HepG2 (cell line): ENCODE results near the gene CACNA1D. TPM values are rescaled to one million over a fixed set of nuclear protein-coding genes. Genes with fewer than 3 reads are reported as not detected.
A peak's percentile ranks its signal among the peaks of the same experiment; 100 is the strongest.

Source experiments
- ATAC-seq: fragments of 200-7000 bp; cut with Tn5 transposase; 3 replicates; pipeline ENCODE4 v1.9.1; 2020; ENCODE audit warnings: mild to moderate bottlenecking, moderate library complexity
- BruUV-seq: library from RNA; stranded (reverse); fragments of 400-500 nt; replicated peaks from 2 replicates; lab custom pipeline; 2021; lab: Mats Ljungman, UMichigan
- CTCF ChIA-PET: fragments of 300-600 bp; formaldehyde crosslinking; extraction: SDS; loops from one replicate; lab custom pipeline; 2021; ENCODE audit warnings: low total read pairs, inconsistent platforms, low intra/inter-chr PET ratio; lab: Yijun Ruan, JAX
- POLR2A ChIA-PET: fragments of 350-600 bp; sonication (Branson Sonifier 250); formaldehyde crosslinking; loops from one replicate; lab custom pipeline; 2020; ENCODE audit warnings: antibody characterized with exemption, inconsistent platforms; lab: Yijun Ruan, JAX
- DNase-seq: peaks from one replicate; pipeline ENCODE4 v3.0.0-alpha.2; 2015; ENCODE audit warnings: low spot score
- FAIRE-seq: peaks from 3 replicates; lab custom pipeline; 2011; peaks lifted over from hg19 to GRCh38; lab: Jason Lieb, UNC
- H2AFZ ChIP-seq: one replicate; pipeline ENCODE4 v1.6.1; 2011; ENCODE audit warnings: low read length, inconsistent platforms
- H3K27ac ChIP-seq: fragments of 300-600 bp; 3 replicates; pipeline ENCODE4 v1.8.0; 2011; ENCODE audit warnings: mixed run types, mild to moderate bottlenecking, mixed read lengths, low read length, inconsistent platforms; ENCODE audit not compliant: insufficient read depth; ENCODE audit errors: extremely low read length
- H3K27me3 ChIP-seq, 2 experiments: fragments of 200-600 bp in 1 of 2; 2 replicates in 1 of 2; 3 replicates in 1 of 2; pipeline versions ENCODE4 v1.6.0 to v1.8.0; 2011; ENCODE audit warnings: low read length in 2 of 2, mild to moderate bottlenecking in 2 of 2, moderate library complexity in 2 of 2, inconsistent platforms in 1 of 2; ENCODE audit not compliant: insufficient read depth in 2 of 2, control insufficient read depth in 1 of 2
- H3K36me3 ChIP-seq, 2 experiments: fragments of 200-600 bp in 1 of 2; replicated peaks in 1 of 2; 2 replicates in 1 of 2; 3 replicates in 1 of 2; pipeline versions ENCODE4 v1.5.1 to v1.8.0; 2011; ENCODE audit warnings: low read length in 2 of 2, inconsistent platforms in 1 of 2; ENCODE audit not compliant: insufficient read depth in 2 of 2, control insufficient read depth in 1 of 2
- H3K4me1 ChIP-seq: 2 replicates; pipeline ENCODE4 v1.5.1; 2012; ENCODE audit warnings: low read length, inconsistent platforms; ENCODE audit not compliant: insufficient read depth
- H3K4me2 ChIP-seq: 2 replicates; pipeline ENCODE4 v1.6.0; 2011; ENCODE audit warnings: low read depth, low read length, inconsistent platforms
- H3K4me3 ChIP-seq, 3 experiments: fragments of 200-600 bp in 1 of 3; sonication (generic), shearing (Covaris generic) in 1 of 3; replicated peaks in 1 of 3; 2 replicates each; pipeline ENCODE4 v1.5.1; 2011 to 2016; ENCODE audit warnings: low read length in 3 of 3, inconsistent platforms in 2 of 3, low read depth in 2 of 3, mild to moderate bottlenecking in 2 of 3, control low read depth in 1 of 3, mixed read lengths in 1 of 3; ENCODE audit not compliant: insufficient read depth in 1 of 3
- H3K79me2 ChIP-seq: one replicate; pipeline ENCODE4 v1.6.1; 2011; ENCODE audit warnings: low read length, inconsistent platforms; ENCODE audit not compliant: insufficient read depth
- H3K9ac ChIP-seq: 2 replicates; pipeline ENCODE4 v1.6.0; 2011; ENCODE audit warnings: mild to moderate bottlenecking, low read depth, low read length, inconsistent platforms; ENCODE audit not compliant: insufficient read depth
- H3K9me3 ChIP-seq: 2 replicates; pipeline ENCODE4 v1.5.1; 2012; ENCODE audit warnings: mild to moderate bottlenecking, low read length
- H4K20me1 ChIP-seq: 2 replicates; pipeline ENCODE4 v1.6.0; 2011; ENCODE audit warnings: inconsistent platforms, mild to moderate bottlenecking, low read length, moderate library complexity; ENCODE audit not compliant: insufficient read depth
- GATAD2A ChIP-seq: IDR thresholded peaks from 2 replicates; pipeline ENCODE4 v1.6.1; 2016
- LCORL ChIP-seq, 2 experiments: fragments of 450-650 bp in 1 of 2; sonication (generic) in 1 of 2; formaldehyde crosslinking in 1 of 2; IDR thresholded peaks; 2 replicates each; pipeline versions ENCODE4 v1.5.0 to v1.6.1; 2017 to 2020; ENCODE audit warnings: antibody characterized with exemption in 1 of 2, missing genetic modification reagents in 1 of 2
- STAG1 ChIP-seq: sonication (generic); formaldehyde crosslinking; IDR thresholded peaks from 2 replicates; pipeline ENCODE4 v1.4.0; 2020; ENCODE audit warnings: missing genetic modification reagents
- ZNF17 ChIP-seq: sonication (generic); formaldehyde crosslinking; IDR thresholded peaks from 2 replicates; pipeline ENCODE4 v1.5.0; 2020; ENCODE audit warnings: mild to moderate bottlenecking, missing genetic modification reagents
- WGBS: methylation state at CpG from one replicate; pipeline ENCODE4 v1.1.6; 2017; ENCODE audit warnings: low lambda C conversion rate; 5-methylcytosine and 5-hydroxymethylcytosine counted together
- in situ Hi-C: cut with HindIII; loops from 2 replicates; pipeline ENCODE4 v1.10.0; 2017; ENCODE audit warnings: low pct_unique_long_range_greater_than_20kb; ENCODE audit not compliant: extremely low pct_ligation_motif_present
- intact Hi-C: fragments of 100-400 bp; cut with micrococcal nuclease; formaldehyde crosslinking; loops from one replicate; pipeline ENCODE4 v1.10.0; 2022; ENCODE audit not compliant: unreplicated experiment
- polyA plus RNA-seq, 8 experiments: library from polyadenylated mRNA; depleted of rRNA in 3 of 8; stranded (reverse) in 7 of 8; unstranded in 1 of 8; fragments of >200 nt; fragmentation: Illumina TruSeq in 4 of 8; extraction: Trizol in 4 of 8; gene quantifications; 2 replicates each; pipeline versions ENCODE4 v1.2.1 to v1.2.3, GENCODE V29; 2011 to 2016; ENCODE audit warnings: low read depth in 4 of 8, missing spikeins in 1 of 8, mixed read lengths in 1 of 8; ENCODE audit not compliant: insufficient read depth in 1 of 8
- total RNA-seq, 5 experiments: library from RNA; depleted of rRNA; stranded (reverse); fragments of >200 nt; fragmentation: Illumina TruSeq; extraction: Trizol; gene quantifications; 2 replicates each; pipeline ENCODE4 v1.2.3, GENCODE V29; 2016; ENCODE audit warnings: low read depth in 1 of 5

CACNA1D gene
- total and polyA plus RNA-seq, 2 of the 13 experiments (the other 11 are each of a cell fraction or from before 2014, with no cell fraction given): 0.26 to 0.38 TPM

- H3K27me3 ChIP-seq: no peaks in the 10 kb centered on the region
- no peaks in the 10 kb centered on the region for H3K79me2 ChIP-seq
- H3K27ac ChIP-seq: no peak overlapping the region
- TF ChIP-seq LCORL (IDR thresholded peaks at IDR 0.05) (peak; percentile 53; the same call in 1 of the 2 replicates), LCORL (CRISPR knock-in tag; IDR thresholded peaks at IDR 0.05) (no peak), ZNF17 (CRISPR knock-in tag) (no peak)
- CTCF ChIA-PET: no interaction called here
- no TSS peak for BruUV-seq
- POLR2A ChIA-PET: no interaction called here
- ATAC-seq (no peak), DNase-seq (no peak), FAIRE-seq (no peak)
- no peak overlapping the region for H2AFZ ChIP-seq
- no peaks in the 10 kb centered on the region for H3K4me1 ChIP-seq
- WGBS: 68% methylated on average over 3 of the region's 4 CpGs
- H3K9me3 ChIP-seq: no peaks in the 10 kb centered on the region
- in situ Hi-C loops (no loop called here), intact Hi-C loops (no loop called here)
- H3K4me2 ChIP-seq: no peak overlapping the region
- no peak overlapping the region for H3K9ac ChIP-seq
- no peaks in the 10 kb centered on the region for H4K20me1 ChIP-seq
- H3K4me3 ChIP-seq: no peak overlapping the region
- H3K36me3 ChIP-seq: no peaks in the 10 kb centered on the region
Measured at GRCh38 chr3:53642211-53642610, 147.8 kb downstream of the CACNA1D start.

GRCh38 chr3:53643757-53644156 is 149.3 kb downstream of the CACNA1D start:
- no peaks in the 10 kb centered on the region for H3K36me3 ChIP-seq
- intact Hi-C loops: no loop called here
- no peak for DNase-seq
- ChIA-PET CTCF (no interaction called here), POLR2A (no interaction called here)
- H3K4me1 ChIP-seq: no peaks in the 10 kb centered on the region
- H3K27ac ChIP-seq: no peak overlapping the region
- H3K9ac ChIP-seq: no peak overlapping the region
- no peaks in the 10 kb centered on the region for H3K79me2 ChIP-seq
- ATAC-seq: no peak
- in situ Hi-C loops: no loop called here
- 48% methylated on average over 4 of the region's 4 CpGs for WGBS
- H2AFZ ChIP-seq: no peak overlapping the region
- no peaks in the 10 kb centered on the region for H4K20me1 ChIP-seq
- no peaks in the 10 kb centered on the region for H3K9me3 ChIP-seq
- no peak for FAIRE-seq
- H3K4me2 ChIP-seq: no peak overlapping the region
- no peak overlapping the region for H3K4me3 ChIP-seq
- no peaks in the 10 kb centered on the region for H3K27me3 ChIP-seq
- BruUV-seq: no TSS peak
- no peak for TF ChIP-seq GATAD2A (CRISPR knock-in tag)
- 0 out of 2 replicates have a peak, but pooled peaks have one; percentile 9 for TF ChIP-seq STAG1
